Heart right ventricle (tissue), 16 donors: ENCODE results near the gene FHOD3. TPM values are rescaled to one million over a fixed set of nuclear protein-coding genes. Genes with fewer than 3 reads are reported as not detected.

Experiments used
- ATAC-seq, 8 donors: fragments of 200-7000 bp; cut with Tn5 transposase; one replicate each; pipeline ENCODE4 v1.9.1; 2020; ENCODE audit warnings: mild to moderate bottlenecking in 8 of 8, moderate library complexity in 8 of 8, moderate number of reproducible peaks in 1 of 8
- DNase-seq, 2 donors: peaks; one replicate each; pipeline ENCODE4 v3.0.0-alpha.2; 2020
- H3K27ac ChIP-seq, 10 donors: fragments of 200-600 bp; sonication (generic) in 2 of 10; one replicate each; pipeline versions ENCODE4 v1.5.0 to v1.8.0; 2020 to 2022; ENCODE audit warnings: mild to moderate bottlenecking in 3 of 10
- H3K27me3 ChIP-seq, 7 donors: fragments of 200-600 bp; one replicate each; pipeline ENCODE4 v1.8.0; 2021 to 2022; ENCODE audit warnings: mild to moderate bottlenecking in 2 of 7
- H3K36me3 ChIP-seq, 9 donors: fragments of 200-600 bp; sonication (generic) in 1 of 9; one replicate each; pipeline versions ENCODE4 v1.5.0 to v1.8.0; 2020 to 2022; ENCODE audit warnings: mild to moderate bottlenecking in 2 of 9
- H3K4me1 ChIP-seq, 9 donors: fragments of 200-600 bp; sonication (generic) in 1 of 9; one replicate each; pipeline versions ENCODE4 v1.5.0 to v1.8.0; 2020 to 2022; ENCODE audit warnings: mild to moderate bottlenecking in 4 of 9
- H3K4me3 ChIP-seq, 10 donors: fragments of 200-600 bp; sonication (generic) in 2 of 10; one replicate each; pipeline versions ENCODE4 v1.5.0 to v1.8.0; 2020 to 2022; ENCODE audit warnings: mild to moderate bottlenecking in 7 of 10, moderate library complexity in 2 of 10
- H3K9me3 ChIP-seq, 11 donors: fragments of 200-600 bp in 10 of 11; sonication (generic) in 2 of 11; one replicate each; pipeline versions ENCODE4 v1.5.0 to v1.8.0; 2013 to 2022; ENCODE audit warnings: mild to moderate bottlenecking in 2 of 11, control low read depth in 1 of 11, moderate library complexity in 1 of 11
- CTCF ChIP-seq, 9 donors: fragments of 200-600 bp; sonication (generic) in 2 of 9; IDR thresholded peaks; one replicate each; pipeline versions ENCODE4 v1.5.0 to v1.8.0; 2021 to 2022; ENCODE audit warnings: antibody characterized with exemption in 9 of 9, mild to moderate bottlenecking in 5 of 9, moderate library complexity in 1 of 9
- WGBS, 2 donors: extraction: QIAGEN DNeasy Blood & Tissue Kit; methylation state at CpG; one replicate each; pipeline ENCODE4 v1.1.7; 2013; ENCODE audit warnings: inconsistent platforms in 1 of 2; 5-methylcytosine and 5-hydroxymethylcytosine counted together
- intact Hi-C, 10 donors: fragments of 100-400 bp; cut with DNase I; formaldehyde crosslinking; loops; one replicate each; pipeline versions ENCODE4 v1.11.1 to v1.14.2; 2022
- polyA plus RNA-seq, 2 donors: library from polyadenylated mRNA; stranded (reverse); fragments of 200-250 nt; gene quantifications; one replicate each; pipeline ENCODE4 v1.2.3, GENCODE V29; 2013
- total RNA-seq, 10 donors: library from RNA; stranded (reverse); fragmentation: NEBNext Ultra II Directional in 3 of 10; extraction: Animal tissue kit (Norgen Biotek cat#: 25700) in 3 of 10; gene quantifications; one replicate each; pipeline versions ENCODE4 v1.2.1 to v1.2.4, GENCODE V29; 2021 to 2023
- donor health status: Arrhythmogenic right ventricular cardiomyopathy.
- donor health status: ischemic (EF 13 %, LVEDD 7.1; RV severe dilation, severe dysfunction).
- donor health status: healthy with polysubstance abuse.
- donor health status: DM: no; HTN: yes; CAD: no.
- donor health status: DM: no; HTN: no; CAD: no.
- donor health status: ischemic (EF 25% LVEDD 6.9; RV normal size, moderate dysfunction).
- donor health status: ischemic (EF 25% LVEDD 5.7; RV mildly dilated, moderate dysfunction).
- donor health status: healthy.
- donor health status: DM: yes; HTN: yes; CAD: no.
- donor health status: Ischemic cardiomyopathy.
- donor health status: ischemic (EF 35%, LVEDD 5.7; RV mildly dilated, moderate dysfunction).
- donor health status: nonischemic (EF 11% LVEDD 7.7; RV severe dilation, severe dysfunction).
- donor health status: DM: yes; HTN: yes; CAD: no.
- donor health status: PGD.
- donor health status: ischemic (EF 29% LVEDD 5.4; RV normal size, mild dysfunction).
- donor health status: nonischemic (EF 23%, LVEDD 6.1; RV moderate dilation, normal function).

Gene FHOD3
- total and polyA plus RNA-seq, 12 donors = 81.8 to 484 (median 356) TPM

DNA sequence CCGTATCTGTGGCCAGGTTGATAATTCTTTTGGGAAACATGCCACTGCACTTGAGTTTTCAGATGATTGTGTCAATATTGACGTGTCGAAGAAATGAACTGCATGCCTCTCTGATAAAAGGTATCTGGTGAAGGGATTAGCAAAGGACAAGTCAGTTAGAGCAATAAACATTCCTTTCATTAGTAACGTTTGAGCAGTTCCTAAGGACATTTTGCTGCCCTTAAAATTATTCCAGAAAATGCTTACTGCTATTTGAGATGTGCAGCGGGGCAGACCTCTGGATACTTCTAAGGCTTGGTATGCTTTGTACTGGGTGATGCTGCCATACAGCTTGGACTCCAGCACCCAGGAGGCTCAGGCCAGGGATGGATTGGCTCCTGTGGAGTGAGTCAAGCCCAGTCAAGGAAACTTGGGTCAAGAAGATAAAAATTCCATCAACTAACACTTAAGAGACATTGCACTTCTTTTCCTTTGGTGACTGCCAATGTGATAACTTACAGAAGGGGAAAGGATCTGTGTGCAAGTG lies 166.7 kb downstream of the FHOD3 start:
- 27 to 38% methylated on average over 5 of the region's 5 CpGs for WGBS, 2 donors
- H3K27me3 ChIP-seq = no peaks in the 10 kb centered on the region
- peak overlapping the region in 9 of 10 donors; percentile 54 to 97 (median 79) for H3K27ac ChIP-seq
- ATAC-seq (peak; percentile 11 to 77 (median 44)), DNase-seq (no peak)
- intact Hi-C loops = loop anchor here in 5 of 10 donors (5.0 to 10.0 kb wide), 8 partner anchors 62 to 169 kb away; partner anchors contain the start of gene FHOD3 (in 3 of the 5)
- H3K4me3 ChIP-seq = no peak overlapping the region
- no peaks in the 10 kb centered on the region for H3K9me3 ChIP-seq
- TF ChIP-seq CTCF (IDR thresholded peaks at IDR 0.05) = no peak
- H3K4me1 ChIP-seq = peaks cover 0 to 69% (median 40%) of the 10 kb centered on the region in 9 donors
- no peaks in the 10 kb centered on the region for H3K36me3 ChIP-seq

GRCh38 chr18:36465276-36465675 lies 167.8 kb downstream of the FHOD3 start:
- no peaks in the 10 kb centered on the region for H3K27me3 ChIP-seq
- H3K36me3 ChIP-seq = no peaks in the 10 kb centered on the region
- TF ChIP-seq CTCF (IDR thresholded peaks at IDR 0.05) = no peak
- peaks cover 0 to 69% (median 42%) of the 10 kb centered on the region in 9 donors for H3K4me1 ChIP-seq
- peak overlapping the region in 9 of 10 donors; percentile 54 to 97 (median 79) for H3K27ac ChIP-seq
- no peak overlapping the region for H3K4me3 ChIP-seq
- DNase-seq (no peak), ATAC-seq (no peak)
- intact Hi-C loops = loop anchor here in 5 of 10 donors (5.0 to 10.0 kb wide), 9 partner anchors 70 to 170 kb away; partner anchors contain the start of gene FHOD3 (in 2 of the 5)
- whole genome bisulfite sequencing, 2 donors = 82% methylated on average over 6 of the region's 6 CpGs
- no peaks in the 10 kb centered on the region for H3K9me3 ChIP-seq

- Histone ChIP-seq H3K4me1 (peaks cover 0 to 74% (median 47%) of the 10 kb centered on the region in 9 donors), H3K36me3 (no peaks in the 10 kb centered on the region), H3K4me3 (no peak overlapping the region), H3K27me3 (no peaks in the 10 kb centered on the region), H3K27ac (peak overlapping the region in 8 of 10 donors; percentile 77 to 97 (median 81)), H3K9me3 (no peaks in the 10 kb centered on the region)
- no peak for TF ChIP-seq CTCF (IDR thresholded peaks at IDR 0.05)
- ATAC-seq = no peak
- no peak for DNase-seq
- WGBS, 2 donors = 65 to 69% methylated on average over 3 of the region's 3 CpGs
- intact Hi-C loops = loop anchor here in 5 of 10 donors (5.0 to 10.0 kb wide), 9 partner anchors 71 to 171 kb away; partner anchors contain the start of gene FHOD3 (in 2 of the 5)
Observed at GRCh38 chr18:36465970-36466369, 168.5 kb downstream of the FHOD3 start.

DNA sequence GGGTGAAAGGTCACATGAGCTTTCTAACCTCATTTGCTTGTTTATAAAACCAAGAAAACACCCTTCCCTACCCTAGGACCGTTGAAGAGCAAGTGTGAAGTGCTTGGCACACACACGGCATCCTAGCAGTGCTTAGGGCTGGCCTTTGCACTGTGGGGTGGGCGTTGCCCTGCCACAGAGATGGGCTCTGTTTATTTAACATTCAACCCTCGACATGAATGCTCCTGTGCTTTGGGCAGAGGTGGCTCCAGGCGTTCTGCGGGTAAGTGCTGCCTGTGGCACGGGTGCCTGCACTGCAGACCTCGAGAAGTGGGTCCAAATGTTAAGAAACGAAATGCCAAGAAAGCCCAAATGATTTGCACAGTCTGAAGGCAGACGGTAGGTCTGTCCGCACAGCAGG lies 170.1 kb downstream of the FHOD3 start:
- no peak for TF ChIP-seq CTCF (IDR thresholded peaks at IDR 0.05)
- intact Hi-C loops = loop anchor here in 5 of 10 donors (5.0 to 10.0 kb wide), 9 partner anchors 73 to 173 kb away; partner anchors contain the start of gene FHOD3 (in 2 of the 5)
- H3K4me3 ChIP-seq = no peak overlapping the region
- 39 to 52% methylated on average over 11 of the region's 11 CpGs for WGBS, 2 donors
- DNase-seq (no peak), ATAC-seq (peak in 1 of 8 donors; percentile 21)
- peak overlapping the region; percentile 46 to 97 (median 78) for H3K27ac ChIP-seq
- no peaks in the 10 kb centered on the region for H3K9me3 ChIP-seq
- H3K36me3 ChIP-seq = no peaks in the 10 kb centered on the region
- H3K27me3 ChIP-seq = no peaks in the 10 kb centered on the region
- peaks cover 0 to 82% (median 47%) of the 10 kb centered on the region in 9 donors for H3K4me1 ChIP-seq
